SW480 (cell line): Measurements from ENCODE around the gene STXBP1.

ENCODE experiments used
- DNase-seq: peaks from one replicate; pipeline ENCODE4 v3.0.0-alpha.2; 2016; ENCODE audit warnings: low spot score

The STXBP1 gene

GRCh38 chr9:127735530-127736185, 123.6 kb downstream of the STXBP1 start:
- no peak for DNase-seq

GRCh38 chr9:127738666-127739065, 126.6 kb downstream of the STXBP1 start:
- DNase-seq, result no peak

- DNase-seq, result no peak
These were observed 127.7 kb downstream of the STXBP1 start for GRCh38 chr9:127739614-127740330.

- no peak for DNase-seq
These were observed 129.9 kb downstream of the STXBP1 start for GRCh38 chr9:127741831-127742434.
